GM12873 (cell line): ENCODE data around the gene AMZ1.
A peak's percentile ranks its signal among the peaks of the same experiment; 100 is the strongest.

Source experiments
- CTCF ChIP-seq: IDR thresholded peaks from 2 replicates; pipeline ENCODE4 v1.5.1; 2012; ENCODE audit warnings: low read depth, mild to moderate bottlenecking, moderate library complexity, low read length, control low read depth; ENCODE audit not compliant: insufficient read depth; ENCODE audit errors: missing control alignments

AMZ1 gene

DNA sequence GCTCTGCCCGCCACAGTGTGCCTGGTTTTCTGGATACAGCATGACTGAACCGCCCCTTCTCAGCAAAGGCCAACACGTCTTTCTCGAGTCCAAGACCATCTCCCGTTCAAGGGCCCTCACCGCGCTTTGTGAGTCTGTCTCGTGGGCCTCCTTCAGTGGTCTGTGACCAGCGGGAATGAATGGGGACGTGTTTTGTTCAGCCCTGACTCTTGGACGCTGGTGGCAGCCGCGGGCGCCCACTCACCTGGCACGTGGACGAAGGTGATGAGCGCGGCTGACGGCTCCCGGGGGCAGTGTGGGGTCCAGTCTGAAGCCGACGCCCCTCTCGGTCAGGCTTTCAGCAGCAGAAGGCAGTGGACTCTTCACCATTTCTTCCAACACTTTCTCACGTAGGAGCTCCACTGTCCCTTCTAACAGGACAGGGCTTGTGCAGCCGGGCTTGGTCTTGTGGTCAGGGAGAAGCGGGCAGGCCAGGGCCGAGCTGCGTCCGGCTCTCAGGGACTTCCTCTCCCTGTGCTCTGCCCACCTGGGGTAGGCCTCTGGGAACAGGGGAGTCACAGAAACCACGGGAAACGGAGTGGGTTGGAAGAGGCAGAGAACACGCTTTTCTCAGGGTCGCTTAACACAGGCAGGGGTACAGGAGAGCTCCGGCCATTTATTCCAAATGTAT lies 30.4 kb downstream of the AMZ1 start:
- TF ChIP-seq CTCF = no peak

DNA sequence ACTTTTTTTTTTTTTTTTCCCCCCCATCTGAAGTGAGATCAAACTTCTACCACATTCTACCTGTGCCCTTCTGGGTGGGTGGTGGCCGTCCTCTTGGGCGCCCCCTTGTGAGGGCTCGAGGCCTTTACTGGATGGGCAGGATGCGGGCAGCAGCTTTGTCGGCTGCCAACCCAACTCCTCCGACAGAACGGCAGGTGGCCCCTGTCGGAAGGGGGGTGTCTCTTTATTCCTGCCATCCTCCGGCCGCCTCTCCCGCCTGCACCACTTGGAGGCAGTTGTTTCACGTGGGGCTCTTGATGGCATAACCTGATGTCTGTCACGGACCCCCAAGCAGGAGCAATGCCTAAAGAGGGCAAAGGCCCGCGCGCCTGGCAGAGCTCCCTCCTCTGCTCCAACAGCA lies 31.0 kb downstream of the AMZ1 start:
- peak; percentile 60 for TF ChIP-seq CTCF

DNA sequence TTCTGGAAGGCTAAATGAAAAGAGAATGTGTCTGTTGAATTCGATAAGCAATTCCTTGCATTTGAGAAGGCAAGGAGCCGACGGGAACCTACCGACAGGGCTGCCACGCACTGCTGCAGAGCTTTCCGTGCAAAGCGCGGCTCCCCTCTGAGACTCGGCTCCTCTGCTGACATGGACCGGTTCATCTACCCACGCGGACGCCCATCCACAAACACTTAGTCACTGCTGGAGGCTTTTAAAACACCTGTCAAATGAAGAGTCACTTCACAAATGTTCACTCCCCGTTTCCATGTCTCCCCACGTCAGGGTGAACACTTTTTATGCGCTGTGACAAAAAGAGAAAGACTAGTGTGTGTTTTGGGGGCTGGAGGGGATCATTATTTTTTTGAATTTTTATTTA lies 32.0 kb downstream of the AMZ1 start:
- TF ChIP-seq CTCF = no peak

GRCh38 chr7:2721842-2722241 lies 33.8 kb downstream of the AMZ1 start:
- no peak for TF ChIP-seq CTCF

- TF ChIP-seq CTCF = no peak
Measured at GRCh38 chr7:2722591-2722990, 34.6 kb downstream of the AMZ1 start.

DNA sequence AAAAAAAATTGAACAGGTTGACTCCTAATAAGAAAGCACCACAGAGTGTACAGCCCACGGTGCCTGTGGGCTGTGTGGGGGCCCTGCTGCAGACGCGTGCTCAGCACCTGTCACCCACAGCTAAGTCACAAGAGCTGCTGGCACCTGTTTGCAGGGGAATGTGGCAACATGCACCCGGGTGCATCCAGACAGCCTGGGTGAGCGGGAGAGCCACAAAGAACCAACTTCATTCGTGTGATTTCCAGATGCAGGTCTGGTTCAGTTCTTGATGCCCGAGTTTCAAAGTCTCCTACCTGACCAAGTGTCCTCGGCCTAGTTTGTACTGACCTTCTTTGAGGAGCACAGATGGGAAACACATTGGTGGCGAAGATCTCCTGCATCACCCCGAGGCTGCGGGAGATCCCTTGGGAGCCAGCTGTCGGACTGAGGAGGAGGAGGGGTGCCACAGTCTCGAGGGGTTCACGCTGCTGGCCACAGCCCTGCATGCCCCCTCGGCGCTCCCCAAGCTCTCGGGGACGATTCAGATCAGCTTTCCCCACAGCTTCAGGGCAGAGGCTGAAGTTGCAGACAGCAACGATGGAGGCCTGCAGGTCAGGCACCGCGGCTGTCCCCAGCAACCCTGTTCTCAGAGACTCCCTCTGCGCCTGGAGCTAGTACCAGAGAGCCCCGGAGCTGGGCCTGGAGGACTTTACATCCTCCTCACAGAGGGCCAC lies 35.3 kb downstream of the AMZ1 start:
- no peak for TF ChIP-seq CTCF

DNA sequence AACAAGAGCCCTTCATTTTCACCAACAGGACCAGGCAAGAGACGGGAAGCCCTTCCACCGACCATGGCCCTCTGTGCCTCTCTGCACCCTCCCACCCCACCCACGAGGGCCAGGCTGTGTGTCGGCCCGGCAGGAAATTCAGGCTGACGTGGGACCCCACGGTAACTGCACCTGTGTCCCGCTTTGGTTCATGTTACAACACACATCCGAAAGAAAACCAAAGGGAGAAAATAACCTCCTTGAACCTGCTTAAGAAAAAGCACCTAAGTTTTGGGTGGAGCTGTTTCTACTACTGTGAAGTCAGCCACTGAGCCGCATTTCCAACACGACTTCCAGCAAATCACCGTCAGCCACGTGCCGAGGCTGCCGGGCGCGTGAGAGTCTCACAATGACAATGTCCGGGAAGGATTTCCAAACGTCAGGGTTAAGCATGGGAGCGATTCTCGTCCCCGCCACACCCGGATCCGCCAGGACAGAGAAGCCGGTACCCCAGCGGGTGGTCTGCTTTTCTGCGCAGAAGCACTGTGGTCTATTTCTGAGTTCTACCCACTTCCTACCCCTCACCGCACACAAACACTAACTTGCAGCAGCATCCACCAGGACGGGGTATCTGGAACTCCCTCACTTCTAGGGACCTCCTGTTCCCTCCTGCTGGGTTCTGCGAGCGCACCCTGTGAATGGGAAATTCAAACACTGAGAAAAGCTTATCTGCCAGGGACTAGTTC lies 36.6 kb downstream of the AMZ1 start:
- TF ChIP-seq CTCF = no peak
